Lung (tissue), 12 donors: ENCODE results near the gene ARID5B. TPM values are rescaled to one million over a fixed set of nuclear protein-coding genes. Genes with fewer than 3 reads are reported as not detected.

Experiments used
- ATAC-seq: fragments of 200-7000 bp; cut with Tn5 transposase; one replicate; pipeline ENCODE4 v1.9.1; 2020; ENCODE audit warnings: moderate number of reproducible peaks; ENCODE audit not compliant: insufficient read depth, low FRiP score
- DNase-seq, 3 donors: peaks; one replicate each; pipeline ENCODE4 v3.0.0-alpha.2; 2013 to 2017
- H3K27ac ChIP-seq, 2 donors: one replicate each; pipeline ENCODE4 v1.5.1; 2013; ENCODE audit warnings: mild to moderate bottlenecking in 2 of 2, moderate library complexity in 2 of 2, control low read depth in 1 of 2, inconsistent platforms in 1 of 2, low read depth in 1 of 2, low read length in 1 of 2
- H3K27me3 ChIP-seq, 3 donors: one replicate each; pipeline ENCODE4 v1.5.1; 2013; ENCODE audit warnings: low read length in 2 of 3; ENCODE audit not compliant: control insufficient read depth in 3 of 3, insufficient read depth in 3 of 3
- H3K36me3 ChIP-seq, 4 donors: one replicate each; pipeline ENCODE4 v1.5.1; 2013; ENCODE audit warnings: low read length in 4 of 4, mild to moderate bottlenecking in 1 of 4, moderate library complexity in 1 of 4; ENCODE audit not compliant: control insufficient read depth in 4 of 4, insufficient read depth in 4 of 4
- H3K4me1 ChIP-seq, 5 donors: one replicate each; pipeline ENCODE4 v1.5.1; 2013; ENCODE audit warnings: low read length in 5 of 5, mild to moderate bottlenecking in 2 of 5, moderate library complexity in 1 of 5; ENCODE audit not compliant: control insufficient read depth in 5 of 5, insufficient read depth in 5 of 5
- H3K4me3 ChIP-seq: one replicate; pipeline ENCODE4 v1.5.1; 2013; ENCODE audit warnings: mild to moderate bottlenecking, control low read depth, moderate library complexity
- H3K9ac ChIP-seq, 2 donors: one replicate each; pipeline ENCODE4 v1.5.1; 2013; ENCODE audit warnings: low read length in 2 of 2, control low read depth in 1 of 2; ENCODE audit not compliant: insufficient read depth in 1 of 2
- H3K9me3 ChIP-seq, 4 donors: one replicate each; pipeline ENCODE4 v1.5.1; 2013; ENCODE audit warnings: low read length in 3 of 4, mild to moderate bottlenecking in 1 of 4, moderate library complexity in 1 of 4; ENCODE audit not compliant: control insufficient read depth in 4 of 4, insufficient read depth in 3 of 4
- CTCF ChIP-seq: IDR thresholded peaks from 2 replicates; pipeline ENCODE4 v1.5.1; 2012; ENCODE audit warnings: mild to moderate bottlenecking; ENCODE audit errors: control extremely low read depth, extremely low read depth
- WGBS, 2 donors: extraction: QIAGEN DNeasy Blood & Tissue Kit; methylation state at CpG; one replicate each; pipeline ENCODE4 v1.1.7; 2013; 5-methylcytosine and 5-hydroxymethylcytosine counted together
- polyA plus RNA-seq, 2 donors: library from polyadenylated mRNA; stranded (reverse); fragments of 200-250 nt; gene quantifications; one replicate each; pipeline ENCODE4 v1.2.1, GENCODE V29; 2013
- total RNA-seq, 2 donors: library from RNA; depleted of rRNA in 1 of 2; stranded (reverse); fragments of >200 nt in 1 of 2; gene quantifications; one replicate each; pipeline ENCODE4 v1.2.1, GENCODE V29; 2014 to 2021
- donor health status: control.
- donor health status: control.
- donor health status: Bipolar disorder and iron deficiency.
- donor health status: healthy.
- donor health status: DM: yes; HTN: yes; CAD: no.

ARID5B gene
- total and polyA plus RNA-seq, 4 donors = 7.8 to 95.3 (median 22.0) TPM

DNA sequence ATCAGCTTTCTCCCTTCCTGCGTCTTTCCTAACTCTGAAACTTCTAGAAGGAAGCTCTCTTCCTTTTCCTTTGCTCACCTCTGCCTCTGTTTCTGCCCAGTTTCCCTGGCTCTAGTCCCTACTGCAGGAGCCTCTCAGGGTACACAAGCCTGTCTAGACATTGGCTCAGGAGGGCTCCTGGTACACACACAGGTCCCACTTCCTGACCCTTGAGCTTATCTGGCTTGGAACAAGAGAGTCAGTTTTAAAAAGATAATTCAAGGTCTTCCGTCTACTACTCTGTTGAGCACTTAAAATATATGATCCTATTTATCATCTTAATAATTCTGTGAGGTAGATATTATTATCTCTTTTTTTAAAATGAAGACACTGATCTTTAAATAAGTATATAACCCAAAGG lies 226.5 kb downstream of the ARID5B start:
- no peak for ATAC-seq
- Histone ChIP-seq H3K4me3 (no peak overlapping the region), H3K9me3 (peaks cover 0 to 3% (median 0%) of the 10 kb centered on the region in 4 donors), H3K4me1 (peaks cover 0 to 8% (median 0%) of the 10 kb centered on the region in 5 donors), H3K9ac (no peak overlapping the region), H3K36me3 (no peaks in the 10 kb centered on the region), H3K27me3 (no peaks in the 10 kb centered on the region), H3K27ac (no peak overlapping the region)
- no peak for DNase-seq
- 87 to 89% methylated on average over 2 of the region's 2 CpGs for WGBS, 2 donors
- TF ChIP-seq CTCF = no peak

GRCh38 chr10:62130948-62131347 lies 229.4 kb downstream of the ARID5B start:
- H3K4me1 ChIP-seq = peaks cover 0 to 8% (median 0%) of the 10 kb centered on the region in 5 donors
- H3K36me3 ChIP-seq = no peaks in the 10 kb centered on the region
- no peaks in the 10 kb centered on the region for H3K27me3 ChIP-seq
- no peak for TF ChIP-seq CTCF
- no peak overlapping the region for H3K27ac ChIP-seq
- H3K4me3 ChIP-seq = no peak overlapping the region
- DNase-seq = no peak
- ATAC-seq = no peak
- 84 to 90% methylated on average over 3 of the region's 3 CpGs for WGBS, 2 donors
- H3K9ac ChIP-seq = no peak overlapping the region
- no peaks in the 10 kb centered on the region for H3K9me3 ChIP-seq

- H3K9ac ChIP-seq = no peak overlapping the region
- H3K27ac ChIP-seq = no peak overlapping the region
- peaks cover 0 to 8% (median 0%) of the 10 kb centered on the region in 5 donors for H3K4me1 ChIP-seq
- ATAC-seq (no peak), DNase-seq (no peak)
- no peak overlapping the region for H3K4me3 ChIP-seq
- no peaks in the 10 kb centered on the region for H3K9me3 ChIP-seq
- 96 to 97% methylated on average over 4 of the region's 4 CpGs for WGBS, 2 donors
- H3K36me3 ChIP-seq = no peaks in the 10 kb centered on the region
- TF ChIP-seq CTCF = no peak
- H3K27me3 ChIP-seq = no peaks in the 10 kb centered on the region
Observed at GRCh38 chr10:62131724-62132123, 230.2 kb downstream of the ARID5B start.

GRCh38 chr10:62133618-62134017 lies 232.1 kb downstream of the ARID5B start:
- Histone ChIP-seq H3K36me3 (no peaks in the 10 kb centered on the region), H3K27me3 (no peaks in the 10 kb centered on the region), H3K9me3 (no peaks in the 10 kb centered on the region), H3K27ac (no peak overlapping the region), H3K4me3 (no peak overlapping the region), H3K9ac (no peak overlapping the region), H3K4me1 (no peaks in the 10 kb centered on the region)
- ATAC-seq (no peak), DNase-seq (no peak)
- TF ChIP-seq CTCF = no peak
